ENCODE measurements around the gene ARHGAP12.
"Not testable (repeated sequence)": the region's sequence is repeated elsewhere in the genome, so short reads cannot be mapped to it uniquely, and the experiment has no call there.

ARHGAP12 gene

GRCh38 chr10:31902625-31903024, 26.0 kb downstream of the ARHGAP12 start:
- Histone ChIP-seq H3K4me1 (ENCODE audit: control insufficient read depth, insufficient read depth, low read length) (peaks cover 11% of the 10 kb centered on the region; the same call in 1 of the 2 replicates), H3K27ac (ENCODE audit: low read depth, low read length) (no peak overlapping the region), H3K4me3 (ENCODE audit: low read depth, low read length) (no peak overlapping the region), H3K9ac (ENCODE audit: low read depth, low read length) (no peak overlapping the region), H3K36me3 (ENCODE audit: control insufficient read depth, insufficient read depth, low read length) (peaks cover 19% of the 10 kb centered on the region), H3K9me3 (ENCODE audit: control insufficient read depth, insufficient read depth, low read length) (peaks cover 4% of the 10 kb centered on the region; the same call in 1 of the 2 replicates), H3K27me3 (ENCODE audit: control insufficient read depth, insufficient read depth, low read length) (no peaks in the 10 kb centered on the region)

GRCh38 chr10:31897506-31897905, 31.1 kb downstream of the ARHGAP12 start:
- Histone ChIP-seq H3K27ac (ENCODE audit: low read depth, low read length) (no peak overlapping the region), H3K4me3 (ENCODE audit: low read depth, low read length) (no peak overlapping the region), H3K36me3 (ENCODE audit: control insufficient read depth, insufficient read depth, low read length) (0 out of 2 replicates have a peak, but pooled peaks cover 5% of the 10 kb centered on the region), H3K9ac (ENCODE audit: low read depth, low read length) (no peak overlapping the region), H3K4me1 (ENCODE audit: control insufficient read depth, insufficient read depth, low read length) (peaks cover 15% of the 10 kb centered on the region; the same call in 1 of the 2 replicates), H3K27me3 (ENCODE audit: control insufficient read depth, insufficient read depth, low read length) (no peaks in the 10 kb centered on the region), H3K9me3 (ENCODE audit: control insufficient read depth, insufficient read depth, low read length) (peaks cover 4% of the 10 kb centered on the region; the same call in 1 of the 2 replicates)

GRCh38 chr10:31896968-31897384, 31.7 kb downstream of the ARHGAP12 start:
- 0 out of 2 replicates have a peak, but pooled peaks cover 5% of the 10 kb centered on the region for H3K36me3 ChIP-seq (ENCODE audit: control insufficient read depth, insufficient read depth, low read length)
- no peaks in the 10 kb centered on the region for H3K27me3 ChIP-seq (ENCODE audit: control insufficient read depth, insufficient read depth, low read length)
- H3K4me3 ChIP-seq (ENCODE audit: low read depth, low read length): no peak overlapping the region
- H3K9me3 ChIP-seq (ENCODE audit: control insufficient read depth, insufficient read depth, low read length): peaks cover 4% of the 10 kb centered on the region; the same call in 1 of the 2 replicates
- H3K9ac ChIP-seq (ENCODE audit: low read depth, low read length): no peak overlapping the region
- H3K4me1 ChIP-seq (ENCODE audit: control insufficient read depth, insufficient read depth, low read length): peaks cover 15% of the 10 kb centered on the region; the same call in 1 of the 2 replicates
- no peak overlapping the region for H3K27ac ChIP-seq (ENCODE audit: low read depth, low read length)

GRCh38 chr10:31895722-31896121, 32.9 kb downstream of the ARHGAP12 start:
- H3K36me3 ChIP-seq (ENCODE audit: control insufficient read depth, insufficient read depth, low read length); H3K27ac ChIP-seq (ENCODE audit: low read depth, low read length); H3K27me3 ChIP-seq (ENCODE audit: control insufficient read depth, insufficient read depth, low read length); H3K9ac ChIP-seq (ENCODE audit: low read depth, low read length); H3K9me3 ChIP-seq (ENCODE audit: control insufficient read depth, insufficient read depth, low read length); H3K4me3 ChIP-seq (ENCODE audit: low read depth, low read length): not testable (repeated sequence)
- peaks cover 15% of the 10 kb centered on the region; the same call in 1 of the 2 replicates for H3K4me1 ChIP-seq (ENCODE audit: control insufficient read depth, insufficient read depth, low read length)

- no peaks in the 10 kb centered on the region for H3K36me3 ChIP-seq (ENCODE audit: control insufficient read depth, insufficient read depth, low read length)
- no peaks in the 10 kb centered on the region for H3K9me3 ChIP-seq (ENCODE audit: control insufficient read depth, insufficient read depth, low read length)
- no peaks in the 10 kb centered on the region for H3K27me3 ChIP-seq (ENCODE audit: control insufficient read depth, insufficient read depth, low read length)
- no peak overlapping the region for H3K27ac ChIP-seq (ENCODE audit: low read depth, low read length)
- no peak overlapping the region for H3K9ac ChIP-seq (ENCODE audit: low read depth, low read length)
- no peak overlapping the region for H3K4me3 ChIP-seq (ENCODE audit: low read depth, low read length)
- H3K4me1 ChIP-seq (ENCODE audit: control insufficient read depth, insufficient read depth, low read length): no peaks in the 10 kb centered on the region
Measured at GRCh38 chr10:31888442-31888841, 40.2 kb downstream of the ARHGAP12 start.

DNA sequence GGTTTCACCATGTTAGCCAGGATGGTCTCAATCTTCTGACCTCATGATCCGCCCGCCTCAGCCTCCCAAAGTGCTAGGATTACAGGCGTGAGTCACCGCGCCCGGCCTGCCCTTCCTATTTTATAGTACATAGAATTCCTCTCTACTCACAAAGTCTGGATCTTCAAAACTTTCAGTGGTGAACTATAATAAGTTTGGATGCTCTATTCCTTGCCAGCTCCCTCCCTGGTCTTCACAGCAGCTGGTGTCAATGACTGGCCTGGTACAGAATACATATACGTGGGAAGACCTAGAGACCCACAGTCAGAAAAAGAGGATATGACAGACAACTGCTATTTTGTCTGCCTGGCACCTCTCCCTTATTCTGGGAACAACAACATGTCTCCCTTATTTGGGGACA, 40.8 kb downstream of the ARHGAP12 start:
- Histone ChIP-seq H3K27ac (ENCODE audit: low read depth, low read length) (no peak overlapping the region), H3K4me3 (ENCODE audit: low read depth, low read length) (no peak overlapping the region)

GRCh38 chr10:31886885-31887284, 41.7 kb downstream of the ARHGAP12 start:
- no peaks in the 10 kb centered on the region for H3K27me3 ChIP-seq (ENCODE audit: control insufficient read depth, insufficient read depth, low read length)
- no peaks in the 10 kb centered on the region for H3K9me3 ChIP-seq (ENCODE audit: control insufficient read depth, insufficient read depth, low read length)
- no peak overlapping the region for H3K9ac ChIP-seq (ENCODE audit: low read depth, low read length)
- H3K4me3 ChIP-seq (ENCODE audit: low read depth, low read length): no peak overlapping the region
- no peak overlapping the region for H3K27ac ChIP-seq (ENCODE audit: low read depth, low read length)
- H3K36me3 ChIP-seq (ENCODE audit: control insufficient read depth, insufficient read depth, low read length): no peaks in the 10 kb centered on the region
- H3K4me1 ChIP-seq (ENCODE audit: control insufficient read depth, insufficient read depth, low read length): no peaks in the 10 kb centered on the region

More for the DNA sequence above, 40.8 kb downstream of the ARHGAP12 start:
- no peak overlapping the region for H3K9ac ChIP-seq (ENCODE audit: low read depth, low read length)
- H3K9me3 ChIP-seq (ENCODE audit: control insufficient read depth, insufficient read depth, low read length): no peaks in the 10 kb centered on the region
- H3K27me3 ChIP-seq (ENCODE audit: control insufficient read depth, insufficient read depth, low read length): no peaks in the 10 kb centered on the region
- H3K36me3 ChIP-seq (ENCODE audit: control insufficient read depth, insufficient read depth, low read length): no peaks in the 10 kb centered on the region
- H3K4me1 ChIP-seq (ENCODE audit: control insufficient read depth, insufficient read depth, low read length): no peaks in the 10 kb centered on the region

- no peaks in the 10 kb centered on the region for H3K36me3 ChIP-seq (ENCODE audit: control insufficient read depth, insufficient read depth, low read length)
- H3K27me3 ChIP-seq (ENCODE audit: control insufficient read depth, insufficient read depth, low read length): no peaks in the 10 kb centered on the region
- H3K9me3 ChIP-seq (ENCODE audit: control insufficient read depth, insufficient read depth, low read length): no peaks in the 10 kb centered on the region
- no peak overlapping the region for H3K9ac ChIP-seq (ENCODE audit: low read depth, low read length)
- H3K4me3 ChIP-seq (ENCODE audit: low read depth, low read length): no peak overlapping the region
- no peak overlapping the region for H3K27ac ChIP-seq (ENCODE audit: low read depth, low read length)
- H3K4me1 ChIP-seq (ENCODE audit: control insufficient read depth, insufficient read depth, low read length): no peaks in the 10 kb centered on the region
Measured at GRCh38 chr10:31885971-31886370, 42.7 kb downstream of the ARHGAP12 start.

DNA sequence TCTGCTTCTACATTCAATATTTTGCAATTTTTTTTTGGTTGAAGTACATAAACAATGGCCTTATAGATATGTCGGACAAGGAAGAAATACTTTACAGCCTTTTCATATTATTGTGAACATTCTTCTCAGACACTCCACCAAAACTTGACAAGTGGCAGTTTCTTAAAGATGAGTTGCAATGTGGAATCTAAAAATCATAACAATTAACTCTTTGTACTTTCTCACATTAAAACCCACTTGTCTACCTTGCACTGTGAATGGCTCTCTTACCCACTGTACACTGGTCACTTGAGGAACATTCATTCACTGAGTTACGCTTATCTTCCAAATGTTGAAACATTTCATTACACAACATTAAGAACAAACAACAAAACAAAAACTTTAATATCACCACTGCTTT, 44.2 kb downstream of the ARHGAP12 start:
- Histone ChIP-seq H3K36me3 (ENCODE audit: control insufficient read depth, insufficient read depth, low read length) (no peaks in the 10 kb centered on the region), H3K27ac (ENCODE audit: low read depth, low read length) (no peak overlapping the region), H3K4me1 (ENCODE audit: control insufficient read depth, insufficient read depth, low read length) (no peaks in the 10 kb centered on the region), H3K9me3 (ENCODE audit: control insufficient read depth, insufficient read depth, low read length) (no peaks in the 10 kb centered on the region), H3K9ac (ENCODE audit: low read depth, low read length) (no peak overlapping the region), H3K4me3 (ENCODE audit: low read depth, low read length) (no peak overlapping the region), H3K27me3 (ENCODE audit: control insufficient read depth, insufficient read depth, low read length) (no peaks in the 10 kb centered on the region)

- H3K27ac ChIP-seq (ENCODE audit: low read depth, low read length): no peak overlapping the region
- H3K9me3 ChIP-seq (ENCODE audit: control insufficient read depth, insufficient read depth, low read length): no peaks in the 10 kb centered on the region
- no peak overlapping the region for H3K9ac ChIP-seq (ENCODE audit: low read depth, low read length)
- no peak overlapping the region for H3K4me3 ChIP-seq (ENCODE audit: low read depth, low read length)
- H3K4me1 ChIP-seq (ENCODE audit: control insufficient read depth, insufficient read depth, low read length): no peaks in the 10 kb centered on the region
- no peaks in the 10 kb centered on the region for H3K27me3 ChIP-seq (ENCODE audit: control insufficient read depth, insufficient read depth, low read length)
- H3K36me3 ChIP-seq (ENCODE audit: control insufficient read depth, insufficient read depth, low read length): no peaks in the 10 kb centered on the region
Measured at GRCh38 chr10:31883397-31883796, 45.2 kb downstream of the ARHGAP12 start.

DNA sequence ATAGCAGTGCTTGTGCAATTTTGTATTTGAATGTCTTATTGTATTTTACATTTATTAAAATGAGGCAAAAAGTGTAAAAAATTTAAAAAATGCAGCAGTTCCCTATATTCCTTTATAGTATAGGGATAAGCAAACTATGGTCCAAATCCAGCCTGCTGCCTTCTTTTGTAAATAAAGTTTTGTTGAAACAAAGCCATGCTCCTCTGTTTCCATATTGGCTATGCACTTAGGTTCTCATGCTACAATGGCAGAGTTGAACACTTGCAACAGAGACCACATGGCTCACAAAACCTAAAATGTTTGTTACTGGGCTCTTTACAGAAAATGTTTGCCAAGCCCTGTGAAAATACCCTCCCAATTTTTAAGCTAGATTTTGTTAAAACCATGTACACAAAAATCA, 50.1 kb downstream of the ARHGAP12 start:
- H3K4me1 ChIP-seq (ENCODE audit: control insufficient read depth, insufficient read depth, low read length): peaks cover 12% of the 10 kb centered on the region
- H3K27me3 ChIP-seq (ENCODE audit: control insufficient read depth, insufficient read depth, low read length): no peaks in the 10 kb centered on the region
- no peak overlapping the region for H3K9ac ChIP-seq (ENCODE audit: low read depth, low read length)
- H3K9me3 ChIP-seq (ENCODE audit: control insufficient read depth, insufficient read depth, low read length): no peaks in the 10 kb centered on the region
- no peak overlapping the region for H3K27ac ChIP-seq (ENCODE audit: low read depth, low read length)
- H3K4me3 ChIP-seq (ENCODE audit: low read depth, low read length): no peak overlapping the region
- H3K36me3 ChIP-seq (ENCODE audit: control insufficient read depth, insufficient read depth, low read length): no peaks in the 10 kb centered on the region

All from HUES48 (cell line).